Gastroesophageal sphincter (tissue), 4 donors: ENCODE measurements around the gene RNF34. TPM values are rescaled to one million over a fixed set of nuclear protein-coding genes. Genes with fewer than 3 reads are reported as not detected.

ENCODE experiments used
- ATAC-seq: fragments of 150-250 bp; one replicate; pipeline ENCODE4 v1.9.1; 2016; ENCODE audit warnings: mild to moderate bottlenecking, moderate library complexity
- H3K27ac ChIP-seq, 4 donors: fragments of 200-600 bp; sonication (generic) in 3 of 4; 1 replicate in 3 of 4; 2 replicates in 1 of 4; pipeline ENCODE4 v1.5.1; 2016 to 2019
- H3K27me3 ChIP-seq: fragments of 200-600 bp; sonication (generic); one replicate; pipeline ENCODE4 v1.5.1; 2019
- H3K36me3 ChIP-seq, 2 donors: fragments of 200-600 bp; sonication (generic); one replicate each; pipeline ENCODE4 v1.5.1; 2019; ENCODE audit warnings: control low read depth in 1 of 2
- H3K4me1 ChIP-seq, 3 donors: fragments of 200-600 bp; sonication (generic); 1 replicate in 2 of 3; 2 replicates in 1 of 3; pipeline ENCODE4 v1.5.1; 2016 to 2019; ENCODE audit warnings: control low read depth in 2 of 3
- H3K4me3 ChIP-seq, 2 donors: fragments of 200-600 bp; sonication (generic); one replicate each; pipeline ENCODE4 v1.5.1; 2019; ENCODE audit warnings: mild to moderate bottlenecking in 1 of 2, moderate library complexity in 1 of 2
- H3K9me3 ChIP-seq, 3 donors: fragments of 200-600 bp; sonication (generic); one replicate each; pipeline ENCODE4 v1.5.1; 2017 to 2019; ENCODE audit warnings: control low read depth in 2 of 3
- CTCF ChIP-seq, 4 experiments: fragments of 200-600 bp in 2 of 4; fragments of 450-650 bp in 2 of 4; sonication (generic) in 1 of 4; IDR thresholded peaks; one replicate each; pipeline ENCODE4 v1.5.1; 2017 to 2019; ENCODE audit warnings: antibody characterized with exemption in 4 of 4, mild to moderate bottlenecking in 2 of 4, moderate library complexity in 2 of 4
- EP300 ChIP-seq: sonication (generic); formaldehyde crosslinking; IDR thresholded peaks from one replicate; pipeline ENCODE4 v1.6.1; 2017; ENCODE audit warnings: antibody characterized with exemption, mild to moderate bottlenecking
- POLR2A ChIP-seq, 2 donors: fragments of 450-650 bp; IDR thresholded peaks; one replicate each; pipeline ENCODE4 v1.6.1; 2017; ENCODE audit warnings: antibody characterized with exemption in 2 of 2, mild to moderate bottlenecking in 2 of 2, moderate library complexity in 1 of 2
- POLR2AphosphoS5 ChIP-seq: sonication (generic); formaldehyde crosslinking; IDR thresholded peaks from one replicate; pipeline ENCODE4 v1.6.1; 2017; ENCODE audit warnings: antibody characterized with exemption
- WGBS, 2 donors: methylation state at CpG; one replicate each; pipeline ENCODE4 v1.1.5; 2018; ENCODE audit warnings: low coverage in 1 of 2; 5-methylcytosine and 5-hydroxymethylcytosine counted together
- total RNA-seq, 4 donors: library from RNA; depleted of rRNA; stranded (reverse); fragments of >200 nt; gene quantifications; one replicate each; pipeline ENCODE4 v1.1.0, GENCODE V29; 2016

RNF34 gene
- total RNA-seq, 4 donors from 2014 or later: 42.5 to 76.0 (median 56.3) TPM

- Histone ChIP-seq H3K4me3 (no peak overlapping the region), H3K27ac (no peak overlapping the region), H3K4me1 (peaks cover 0 to 18% (median 7%) of the 10 kb centered on the region in 3 donors), H3K27me3 (no peaks in the 10 kb centered on the region), H3K9me3 (no peaks in the 10 kb centered on the region), H3K36me3 (peaks cover 0 to 47% of the 10 kb centered on the region in 2 donors)
- 67 to 94% methylated on average over 1 to 3 of the region's 4 CpGs for WGBS, 2 donors
- no peak for ATAC-seq
- TF ChIP-seq EP300 (no peak), POLR2A (IDR thresholded peaks at IDR 0.05) (no peak), CTCF (IDR thresholded peaks at IDR 0.05) (no peak), POLR2AphosphoS5 (no peak)
Observed at GRCh38 chr12:121444842-121445202, 44.9 kb downstream of the RNF34 start.

GRCh38 chr12:121446750-121447149 is 46.8 kb downstream of the RNF34 start:
- no peak for ATAC-seq
- TF ChIP-seq EP300: no peak
- no peak for TF ChIP-seq POLR2AphosphoS5
- no peak for TF ChIP-seq CTCF (IDR thresholded peaks at IDR 0.05)
- TF ChIP-seq POLR2A (IDR thresholded peaks at IDR 0.05): no peak
- Histone ChIP-seq H3K9me3 (no peaks in the 10 kb centered on the region), H3K4me1 (peaks cover 0 to 20% (median 7%) of the 10 kb centered on the region in 3 donors), H3K27ac (no peak overlapping the region), H3K4me3 (no peak overlapping the region), H3K36me3 (peaks cover 0 to 33% of the 10 kb centered on the region in 2 donors), H3K27me3 (no peaks in the 10 kb centered on the region)
- 77 to 89% methylated on average over 3 of the region's 3 CpGs for WGBS, 2 donors

GRCh38 chr12:121448771-121449315 is 48.9 kb downstream of the RNF34 start:
- H3K4me3 ChIP-seq: no peak overlapping the region
- H3K4me1 ChIP-seq: peaks cover 0 to 21% (median 0%) of the 10 kb centered on the region in 3 donors
- TF ChIP-seq CTCF (IDR thresholded peaks at IDR 0.05): no peak
- WGBS, 2 donors: 81 to 91% methylated on average over 12 to 14 of the region's 16 CpGs
- ATAC-seq: no peak
- H3K27me3 ChIP-seq: no peaks in the 10 kb centered on the region
- H3K9me3 ChIP-seq: no peaks in the 10 kb centered on the region
- no peak overlapping the region for H3K27ac ChIP-seq
- H3K36me3 ChIP-seq: peaks cover 0 to 33% of the 10 kb centered on the region in 2 donors

- peaks cover 0 to 16% (median 0%) of the 10 kb centered on the region in 3 donors for H3K4me1 ChIP-seq
- no peak for TF ChIP-seq EP300
- no peak for TF ChIP-seq POLR2A (IDR thresholded peaks at IDR 0.05)
- TF ChIP-seq CTCF (IDR thresholded peaks at IDR 0.05): no peak
- TF ChIP-seq POLR2AphosphoS5: no peak
- H3K4me3 ChIP-seq: peak overlapping the region in 1 of 2 donors; percentile 2
- no peak for ATAC-seq
- WGBS, 2 donors: 39 to 40% methylated on average over 4 of the region's 4 CpGs
- peaks cover 0 to 18% of the 10 kb centered on the region in 2 donors for H3K36me3 ChIP-seq
- no peaks in the 10 kb centered on the region for H3K9me3 ChIP-seq
- H3K27ac ChIP-seq: peak overlapping the region in 2 of 4 donors; percentile 17 to 24
- no peaks in the 10 kb centered on the region for H3K27me3 ChIP-seq
Observed at GRCh38 chr12:121451961-121452339, 52.0 kb downstream of the RNF34 start.

- H3K4me3 ChIP-seq: peak overlapping the region in 1 of 2 donors; percentile 2
- H3K9me3 ChIP-seq: no peaks in the 10 kb centered on the region
- H3K27me3 ChIP-seq: no peaks in the 10 kb centered on the region
- H3K36me3 ChIP-seq: peaks cover 0 to 18% of the 10 kb centered on the region in 2 donors
- no peak for ATAC-seq
- 60% methylated on average over 1 to 2 of the region's 35 CpGs for WGBS, 2 donors
- peaks cover 0 to 16% (median 0%) of the 10 kb centered on the region in 3 donors for H3K4me1 ChIP-seq
- TF ChIP-seq POLR2A (IDR thresholded peaks at IDR 0.05): no peak
- no peak for TF ChIP-seq POLR2AphosphoS5
- no peak for TF ChIP-seq CTCF (IDR thresholded peaks at IDR 0.05)
- TF ChIP-seq EP300: no peak
- H3K27ac ChIP-seq: peak overlapping the region in 2 of 4 donors; percentile 17 to 28
Observed at GRCh38 chr12:121452340-121452984, 52.5 kb downstream of the RNF34 start.
